ENCODE data around the gene MPO. TPM values are rescaled to one million over a fixed set of nuclear protein-coding genes. Genes with fewer than 3 reads are reported as not detected.

The MPO gene
- total and polyA plus RNA-seq, 9 donors, result 0.02 to 0.67 (median 0.11) TPM; not detected in 4

DNA sequence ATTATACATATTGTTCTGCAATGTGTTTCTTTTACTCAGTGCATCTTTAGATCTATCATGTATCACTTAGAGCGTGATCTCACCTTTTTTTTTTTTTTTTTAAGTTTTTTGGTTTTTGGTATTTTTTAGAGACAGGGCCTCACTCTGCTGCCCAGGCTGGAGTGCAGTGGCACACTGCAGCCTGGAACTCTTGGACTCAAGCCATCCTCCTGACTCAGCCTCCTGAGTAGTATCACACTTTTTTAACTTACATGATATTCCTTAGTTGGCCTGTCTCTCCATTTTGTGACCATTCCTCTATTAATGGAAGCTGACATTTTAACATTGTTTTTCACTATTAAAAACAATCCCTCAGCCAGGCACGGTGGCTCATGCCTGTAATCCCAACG, 4.7 kb upstream of the MPO start:
- H3K4me3 ChIP-seq, result no peak overlapping the region
- intact Hi-C loops (cut with DNase I), result no loop called here
- 81 to 91% (median 86%) methylated on average over 3 of the region's 3 CpGs for WGBS, 3 donors
- H3K36me3 ChIP-seq, result no peaks in the 10 kb centered on the region
- TF ChIP-seq EP300 (IDR thresholded peaks at IDR 0.05) (no peak), CTCF (IDR thresholded peaks at IDR 0.05) (no peak), POLR2A (IDR thresholded peaks at IDR 0.05) (no peak)
- no peaks in the 10 kb centered on the region for H3K4me1 ChIP-seq (ENCODE audit: insufficient read depth)
- no peak for DNase-seq
- H3K9me3 ChIP-seq, result no peaks in the 10 kb centered on the region
- no peak overlapping the region for H3K27ac ChIP-seq
- H3K27me3 ChIP-seq, result no peaks in the 10 kb centered on the region

DNA sequence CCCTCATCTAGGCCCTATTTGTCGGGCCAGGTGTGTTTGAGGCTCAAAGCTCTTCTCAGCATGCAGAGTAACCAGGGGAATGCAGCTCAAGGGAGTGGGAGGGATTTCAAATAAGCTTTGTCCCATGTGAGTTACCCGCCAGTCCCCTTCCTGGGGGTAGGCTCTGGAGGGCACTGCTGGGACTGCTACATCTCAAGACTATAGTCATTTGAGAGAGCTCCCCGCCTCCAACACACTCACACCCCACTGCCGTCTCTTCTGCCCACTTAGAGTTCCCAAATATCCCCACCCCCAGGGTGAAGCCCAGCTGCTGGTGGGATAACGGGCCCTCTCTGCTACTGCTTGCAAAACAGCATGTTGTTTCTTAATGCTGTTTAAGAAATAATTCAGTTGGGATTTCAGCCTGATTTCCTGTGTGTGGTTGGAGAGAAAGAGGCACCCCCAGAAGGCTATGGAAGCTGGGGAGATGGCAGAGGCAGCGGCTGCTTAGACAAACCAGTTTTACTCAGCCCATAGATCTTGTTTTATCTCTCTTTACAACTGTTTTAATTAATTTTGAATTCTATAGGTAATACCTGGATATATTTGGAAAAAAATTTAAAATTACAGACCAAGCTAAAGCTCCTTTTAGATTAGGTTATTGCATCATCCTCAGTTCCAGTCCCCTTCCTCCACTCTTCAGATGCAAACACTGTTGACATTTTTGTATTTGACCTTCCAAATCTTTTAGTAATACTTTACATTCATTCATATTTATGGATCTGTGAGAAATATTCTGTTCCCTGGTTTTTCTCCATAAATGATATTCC, 4.1 kb upstream of the MPO start:
- Histone ChIP-seq H3K27me3 (no peaks in the 10 kb centered on the region), H3K27ac (no peak overlapping the region), H3K4me3 (no peak overlapping the region), H3K9me3 (no peaks in the 10 kb centered on the region), H3K36me3 (no peaks in the 10 kb centered on the region), H3K4me1 (ENCODE audit: insufficient read depth) (no peaks in the 10 kb centered on the region)
- no peak for DNase-seq
- intact Hi-C loops (cut with DNase I), result no loop called here
- TF ChIP-seq EP300 (IDR thresholded peaks at IDR 0.05) (no peak), POLR2A (IDR thresholded peaks at IDR 0.05) (no peak), CTCF (IDR thresholded peaks at IDR 0.05) (no peak)
- WGBS, 3 donors, result 32 to 42% (median 41%) methylated on average over 6 of the region's 6 CpGs

DNA sequence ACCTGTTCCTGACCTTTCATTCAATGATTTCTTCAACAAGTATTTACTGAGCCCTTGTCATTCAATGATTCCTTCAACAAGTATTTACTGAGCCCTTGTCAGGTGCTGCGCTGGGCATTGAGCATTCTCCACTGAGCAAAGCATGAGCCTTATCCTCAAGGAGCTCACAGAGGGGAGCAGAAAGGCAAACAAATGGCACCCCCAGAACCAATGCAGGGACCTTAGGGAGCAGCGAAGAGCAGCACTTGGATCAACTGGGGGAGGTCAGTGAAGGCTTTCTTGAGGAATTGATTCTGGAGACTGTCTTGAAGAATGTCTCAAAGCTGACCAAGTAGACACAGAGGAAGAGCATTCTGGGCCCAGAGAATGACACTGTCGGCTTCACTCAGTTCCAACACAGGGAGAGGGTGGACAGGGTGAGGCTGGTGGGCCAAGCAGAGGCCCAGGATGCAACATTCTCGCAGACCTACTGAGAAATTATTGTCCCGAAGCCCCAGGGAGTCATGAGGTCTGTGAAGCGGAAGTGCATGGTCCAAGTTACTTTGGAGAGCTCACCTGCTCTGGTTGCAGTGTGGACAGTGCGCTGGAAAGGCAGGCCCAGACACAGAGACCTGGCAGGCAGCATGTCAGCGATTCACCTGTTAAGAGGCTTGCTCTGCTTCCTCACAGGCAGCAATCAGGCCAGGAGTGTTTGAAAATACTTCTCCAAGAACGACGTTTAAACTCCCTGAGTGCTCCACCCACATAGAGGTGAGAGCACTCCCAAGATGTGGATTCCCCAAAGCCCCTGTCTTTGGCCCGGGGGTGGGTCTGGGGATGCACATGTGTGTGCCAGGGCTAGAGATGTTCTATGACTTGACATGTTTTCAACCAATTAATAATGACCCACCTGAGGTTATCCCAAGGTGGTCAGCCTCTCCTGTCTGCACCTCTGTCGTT, 3.2 kb upstream of the MPO start:
- intact Hi-C loops (cut with DNase I), result no loop called here

More for the DNA sequence above, 3.2 kb upstream of the MPO start:
- Histone ChIP-seq H3K27ac (no peak overlapping the region), H3K4me3 (no peak overlapping the region), H3K27me3 (no peaks in the 10 kb centered on the region), H3K36me3 (no peaks in the 10 kb centered on the region), H3K9me3 (no peaks in the 10 kb centered on the region), H3K4me1 (ENCODE audit: insufficient read depth) (no peaks in the 10 kb centered on the region)
- no peak for DNase-seq
- 70 to 75% (median 72%) methylated on average over 12 of the region's 12 CpGs for WGBS, 3 donors
- TF ChIP-seq EP300 (IDR thresholded peaks at IDR 0.05), result no peak
- TF ChIP-seq POLR2A (IDR thresholded peaks at IDR 0.05), result no peak
- TF ChIP-seq CTCF (IDR thresholded peaks at IDR 0.05), result no peak

Data from ovary (tissue), 9 donors.